Measurements from ENCODE around the gene GP1BB. TPM values are rescaled to one million over a fixed set of nuclear protein-coding genes. Genes with fewer than 3 reads are reported as not detected.

The GP1BB gene
- total RNA-seq, 1 donor from 2014 or later, result not detected

DNA sequence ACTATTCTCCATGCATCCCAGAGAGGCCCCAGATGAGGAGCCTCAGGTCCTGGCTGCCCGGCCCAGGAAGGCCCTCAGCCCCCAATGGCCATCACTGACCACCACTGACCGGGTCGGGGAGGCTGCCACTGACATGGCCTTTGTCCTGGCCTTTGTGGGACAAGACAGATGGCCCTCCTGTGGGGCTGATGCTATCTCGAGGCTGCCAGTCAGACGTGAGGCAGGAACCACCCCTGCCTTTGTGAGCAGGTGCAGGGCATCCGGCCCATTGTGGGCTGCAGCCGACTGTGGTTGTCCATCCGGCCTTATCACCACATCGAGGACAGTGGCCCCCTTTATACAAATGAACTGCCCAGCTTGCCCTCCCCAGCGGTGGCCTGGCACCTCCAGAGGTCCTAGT lies 5.5 kb downstream of the GP1BB start:
- DNase-seq (ENCODE audit: low spot score), result no peak
- intact Hi-C loops (cut with micrococcal nuclease), result no loop called here
- no peaks in the 10 kb centered on the region for H3K36me3 Mint-ChIP-seq (ENCODE audit: low read depth)
- no peak overlapping the region for H3K4me3 Mint-ChIP-seq (ENCODE audit: low read depth)
- H3K27me3 Mint-ChIP-seq (ENCODE audit: low read depth), result peaks cover 16% of the 10 kb centered on the region
- H3K4me1 Mint-ChIP-seq (ENCODE audit: low read depth), result no peaks in the 10 kb centered on the region
- H3K9me3 Mint-ChIP-seq, result no peaks in the 10 kb centered on the region
- no peak overlapping the region for H3K27ac Mint-ChIP-seq

DNA sequence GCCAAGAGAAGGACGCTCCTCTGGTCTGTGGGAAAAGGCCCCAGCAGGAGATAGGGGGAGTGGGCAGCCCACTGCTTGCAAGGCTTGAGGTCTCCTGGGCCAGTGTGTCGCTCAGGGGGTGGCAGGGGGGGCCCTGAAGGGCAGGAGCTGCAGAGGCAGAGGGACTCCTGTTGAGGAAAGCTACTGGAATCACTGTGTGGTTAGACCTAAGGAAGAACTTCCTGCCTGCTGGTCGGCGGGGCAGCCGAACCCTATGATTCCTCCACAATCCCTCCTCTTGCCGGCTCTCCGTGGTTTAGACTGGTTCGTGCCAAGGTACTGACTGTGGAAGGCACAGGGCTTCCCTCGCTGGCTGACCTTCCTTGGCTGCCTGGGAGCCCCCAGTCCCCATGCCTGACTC lies 6.2 kb downstream of the GP1BB start:
- Mint-ChIP-seq H3K9me3 (no peaks in the 10 kb centered on the region), H3K4me3 (ENCODE audit: low read depth) (no peak overlapping the region), H3K27ac (no peak overlapping the region), H3K27me3 (ENCODE audit: low read depth) (peaks cover 14% of the 10 kb centered on the region), H3K4me1 (ENCODE audit: low read depth) (no peaks in the 10 kb centered on the region), H3K36me3 (ENCODE audit: low read depth) (no peaks in the 10 kb centered on the region)
- intact Hi-C loops (cut with micrococcal nuclease), result no loop called here
- DNase-seq (ENCODE audit: low spot score), result no peak

DNA sequence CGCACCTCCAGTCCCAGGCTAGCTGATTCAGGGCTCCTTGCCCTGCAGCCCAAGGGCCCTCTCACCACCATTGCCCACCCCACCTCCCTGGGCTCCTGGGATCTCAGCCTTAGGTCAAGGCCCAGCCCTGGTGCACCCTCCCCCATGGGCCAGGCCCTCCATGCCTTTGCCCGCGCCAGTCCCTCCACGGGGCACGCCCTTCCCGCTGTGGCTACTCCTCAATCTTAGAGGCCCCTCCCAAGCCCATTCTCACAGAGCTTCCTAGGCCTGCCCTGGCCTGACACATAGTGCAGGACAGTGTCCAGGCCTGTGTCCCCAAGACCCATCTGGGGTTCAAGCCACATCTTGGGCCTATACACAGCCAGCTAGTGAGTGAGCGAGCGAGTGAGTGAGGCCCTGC lies 6.9 kb downstream of the GP1BB start:
- peak overlapping the region; percentile 68 for H3K4me3 Mint-ChIP-seq (ENCODE audit: low read depth)
- intact Hi-C loops (cut with micrococcal nuclease), result loop anchor here (1.0 to 2.0 kb wide), 2 partner anchors 125 to 180 kb away; partner anchors contain the start of genes GNB1L and RTL10

DNA sequence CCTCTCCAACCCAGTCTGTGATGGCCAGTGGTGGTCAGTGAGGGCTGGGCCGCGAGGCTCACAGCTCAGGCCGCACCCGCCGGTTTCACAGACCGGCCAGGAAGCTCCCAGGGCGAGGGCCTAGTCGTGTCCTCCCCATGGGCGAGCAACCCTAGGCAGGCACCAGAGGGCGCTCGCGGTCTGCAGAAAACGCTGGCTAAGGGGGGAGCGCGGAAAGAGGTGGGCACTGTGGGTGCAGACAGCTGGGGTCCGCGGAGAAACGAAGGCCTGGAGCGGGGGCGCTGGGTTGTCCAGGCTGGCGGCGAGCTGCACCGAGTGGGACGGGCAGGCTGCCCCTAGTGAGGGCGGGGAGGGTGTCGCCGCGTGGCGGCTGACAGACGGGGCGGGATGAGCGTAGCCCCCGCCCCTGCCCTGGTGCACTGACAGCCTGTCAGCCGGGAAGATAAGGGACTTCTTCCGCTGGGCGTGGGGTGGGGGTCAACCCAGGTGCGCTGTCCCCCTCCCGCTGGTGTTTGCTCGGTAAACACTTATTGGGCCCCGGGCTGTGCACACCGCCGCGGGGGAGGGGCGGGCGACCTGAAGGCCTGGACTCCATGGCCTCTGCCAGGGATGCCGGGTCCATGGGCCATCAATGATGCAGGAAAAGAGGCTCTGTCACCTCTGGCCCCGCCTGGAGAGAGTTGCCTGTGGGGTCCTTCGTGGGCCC lies 7.5 kb downstream of the GP1BB start:
- DNase-seq (ENCODE audit: low spot score), result peak; percentile 69

More for the DNA sequence above, 6.9 kb downstream of the GP1BB start:
- Mint-ChIP-seq H3K36me3 (ENCODE audit: low read depth) (no peaks in the 10 kb centered on the region), H3K27ac (no peak overlapping the region), H3K27me3 (ENCODE audit: low read depth) (peaks cover 8% of the 10 kb centered on the region), H3K9me3 (no peaks in the 10 kb centered on the region), H3K4me1 (ENCODE audit: low read depth) (no peaks in the 10 kb centered on the region)
- no peak for DNase-seq (ENCODE audit: low spot score)

DNA sequence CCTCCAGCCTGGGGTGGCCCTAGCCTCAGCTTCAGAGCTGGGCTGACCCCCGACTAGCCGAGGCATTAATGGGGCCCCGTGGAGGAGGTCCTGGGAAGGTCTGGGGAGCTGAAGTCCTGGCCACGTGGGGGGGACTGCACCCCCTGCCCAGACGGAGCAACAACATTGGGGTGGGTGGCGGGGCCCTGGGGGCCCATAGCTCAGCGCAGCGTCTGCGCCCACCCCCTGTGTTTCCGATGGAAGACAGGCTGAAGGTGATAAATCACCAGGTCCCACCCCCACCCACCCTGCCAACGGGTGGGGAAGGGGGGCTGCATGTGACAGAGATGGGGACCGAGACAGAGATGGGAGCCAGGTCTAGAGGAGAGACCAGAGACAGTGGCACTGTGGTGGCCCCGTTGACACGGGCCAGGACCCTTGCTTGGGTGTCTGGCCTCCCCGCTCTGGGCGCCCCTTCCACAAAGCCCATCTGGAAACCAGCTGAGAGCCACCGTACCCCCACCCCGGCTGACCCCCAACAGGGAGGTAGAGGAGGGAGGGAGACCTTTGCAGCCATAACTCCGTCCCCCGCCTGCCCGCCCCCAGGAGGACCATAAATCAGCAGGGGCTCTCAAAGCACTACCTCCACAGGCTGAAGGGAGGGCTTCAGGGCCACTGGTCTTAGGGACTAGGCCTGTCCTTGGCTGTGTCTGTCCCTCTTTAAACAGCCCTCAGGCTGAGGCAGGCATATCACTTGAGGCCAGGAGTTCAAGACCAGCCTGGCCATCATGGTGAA lies 8.2 kb downstream of the GP1BB start:
- DNase-seq (ENCODE audit: low spot score), result no peak
- Mint-ChIP-seq H3K36me3 (ENCODE audit: low read depth) (no peaks in the 10 kb centered on the region), H3K27me3 (ENCODE audit: low read depth) (peaks cover 4% of the 10 kb centered on the region), H3K9me3 (no peaks in the 10 kb centered on the region), H3K4me1 (ENCODE audit: low read depth) (no peaks in the 10 kb centered on the region), H3K27ac (no peak overlapping the region), H3K4me3 (ENCODE audit: low read depth) (no peak overlapping the region)
- intact Hi-C loops (cut with micrococcal nuclease), result loop anchor here (2.0 kb wide), 1 partner anchor 123 kb away; the partner anchor contains the start of genes GNB1L and RTL10

More for the DNA sequence above, 7.5 kb downstream of the GP1BB start:
- Mint-ChIP-seq H3K27me3 (ENCODE audit: low read depth) (peaks cover 4% of the 10 kb centered on the region), H3K4me3 (ENCODE audit: low read depth) (peak overlapping the region; percentile 68), H3K4me1 (ENCODE audit: low read depth) (no peaks in the 10 kb centered on the region), H3K27ac (no peak overlapping the region), H3K36me3 (ENCODE audit: low read depth) (no peaks in the 10 kb centered on the region), H3K9me3 (no peaks in the 10 kb centered on the region)
- intact Hi-C loops (cut with micrococcal nuclease), result loop anchor here (1.0 to 2.0 kb wide), 2 partner anchors 124 to 179 kb away; partner anchors contain the start of genes GNB1L and RTL10

DNA sequence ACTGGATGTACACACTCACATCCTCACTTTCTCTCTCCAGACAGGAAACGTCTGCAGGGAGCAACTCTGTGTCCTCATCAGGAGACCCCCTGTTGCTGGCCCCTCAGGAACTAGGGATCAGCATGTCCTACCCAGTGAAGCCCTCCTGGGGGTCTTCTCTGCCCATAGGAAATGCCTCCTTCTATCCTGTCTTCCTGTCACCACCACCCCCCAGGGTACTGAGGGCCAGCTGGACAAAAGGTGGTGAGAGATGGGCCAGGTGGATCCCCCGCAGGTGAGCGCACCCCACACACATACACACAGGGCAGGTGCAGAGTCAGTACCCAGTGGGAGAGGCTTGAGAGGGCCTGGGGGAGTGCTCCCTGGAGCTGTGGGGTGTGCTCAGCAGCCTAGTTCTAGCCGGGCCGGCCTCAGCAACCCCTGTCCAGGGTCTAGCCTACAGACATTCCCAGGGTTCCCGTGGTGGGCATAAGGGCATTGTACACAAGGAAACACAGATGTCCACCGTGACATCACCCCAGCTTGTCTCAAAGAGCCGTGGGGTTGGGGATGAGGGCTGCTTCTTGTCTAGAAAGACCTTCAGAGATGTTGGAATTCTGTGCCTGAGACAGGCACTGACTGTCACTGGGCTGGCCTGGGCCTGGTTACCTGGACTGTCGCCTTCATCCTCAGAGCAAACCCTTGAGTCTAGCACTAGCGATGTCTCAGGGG lies 9.2 kb downstream of the GP1BB start:
- Mint-ChIP-seq H3K27ac (no peak overlapping the region), H3K36me3 (ENCODE audit: low read depth) (no peaks in the 10 kb centered on the region), H3K4me1 (ENCODE audit: low read depth) (no peaks in the 10 kb centered on the region), H3K4me3 (ENCODE audit: low read depth) (no peak overlapping the region), H3K27me3 (ENCODE audit: low read depth) (peaks cover 4% of the 10 kb centered on the region), H3K9me3 (no peaks in the 10 kb centered on the region)
- no peak for DNase-seq (ENCODE audit: low spot score)
- intact Hi-C loops (cut with micrococcal nuclease), result no loop called here

DNA sequence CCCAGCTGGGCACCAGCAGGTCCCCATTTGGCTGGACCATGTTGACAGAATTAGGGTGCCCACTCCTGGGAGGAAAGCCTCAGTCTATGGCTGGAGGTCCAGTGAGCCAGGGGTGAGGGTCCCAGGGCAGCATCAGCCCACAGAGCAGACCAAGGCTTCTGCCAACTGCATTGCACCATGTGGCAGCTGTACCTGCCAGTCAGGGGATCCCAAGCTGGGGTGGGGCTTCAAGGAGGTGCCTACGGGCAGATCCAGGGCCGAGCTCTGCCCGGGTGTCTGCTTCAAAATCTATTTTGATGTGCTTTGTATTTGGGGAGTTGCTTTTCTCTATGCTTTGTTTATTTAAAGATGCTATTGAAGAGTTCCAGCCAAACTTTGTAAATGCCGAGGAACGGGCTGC lies 10.4 kb downstream of the GP1BB start:
- Mint-ChIP-seq H3K9me3 (no peaks in the 10 kb centered on the region), H3K4me1 (ENCODE audit: low read depth) (no peaks in the 10 kb centered on the region), H3K4me3 (ENCODE audit: low read depth) (no peak overlapping the region), H3K27me3 (ENCODE audit: low read depth) (no peaks in the 10 kb centered on the region), H3K36me3 (ENCODE audit: low read depth) (no peaks in the 10 kb centered on the region), H3K27ac (no peak overlapping the region)
- intact Hi-C loops (cut with micrococcal nuclease), result no loop called here
- no peak for DNase-seq (ENCODE audit: low spot score)

DNA sequence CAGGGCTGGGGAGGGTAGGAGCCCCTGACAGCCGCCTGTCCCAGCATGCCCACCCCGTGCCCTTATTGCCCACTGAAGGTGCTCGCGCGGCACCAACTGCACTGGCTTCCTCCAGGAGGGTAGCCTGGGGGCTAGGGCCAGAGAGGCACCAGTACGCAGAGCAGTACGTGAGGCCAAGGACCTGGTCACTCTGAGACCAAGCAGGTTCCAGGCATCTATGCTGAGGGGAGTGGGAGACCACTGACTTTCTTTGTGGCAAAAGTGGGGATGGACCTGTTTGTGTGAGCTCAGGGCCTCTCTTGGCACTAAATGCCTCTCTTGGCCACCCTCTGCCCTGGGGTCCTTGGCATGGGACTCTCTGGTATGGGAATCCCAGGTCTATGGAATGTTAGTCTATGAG lies 10.8 kb downstream of the GP1BB start:
- Mint-ChIP-seq H3K27me3 (ENCODE audit: low read depth) (no peaks in the 10 kb centered on the region), H3K4me3 (ENCODE audit: low read depth) (no peak overlapping the region), H3K36me3 (ENCODE audit: low read depth) (no peaks in the 10 kb centered on the region), H3K4me1 (ENCODE audit: low read depth) (no peaks in the 10 kb centered on the region), H3K27ac (no peak overlapping the region), H3K9me3 (no peaks in the 10 kb centered on the region)
- intact Hi-C loops (cut with micrococcal nuclease), result no loop called here
- DNase-seq (ENCODE audit: low spot score), result no peak

DNA sequence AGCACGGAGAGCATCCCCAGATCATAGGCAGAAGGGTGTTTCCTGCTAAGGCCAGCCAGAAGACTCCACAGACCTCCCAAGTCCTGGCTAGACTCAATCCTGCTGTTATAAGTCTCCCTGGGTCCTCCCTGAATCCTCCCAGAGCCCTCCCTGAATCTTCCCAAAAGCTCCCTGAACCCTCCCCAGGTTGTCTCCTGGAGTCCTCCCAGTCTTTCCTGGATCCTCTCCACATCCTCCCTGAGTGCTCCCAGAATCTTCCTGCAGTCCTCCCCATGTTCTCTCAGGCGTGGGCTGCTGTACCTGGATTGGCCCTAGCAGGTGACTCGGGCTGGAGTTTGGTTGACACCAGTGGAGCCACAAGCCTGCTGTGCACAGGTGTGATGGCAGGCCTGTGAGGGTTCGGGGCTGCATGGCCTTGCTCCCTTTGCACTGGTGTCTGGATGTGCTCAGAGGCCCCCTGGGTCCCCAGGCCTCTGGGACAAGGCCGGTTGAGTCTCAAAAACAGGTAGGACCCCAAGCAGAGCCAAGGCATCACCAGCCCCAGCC lies 11.6 kb downstream of the GP1BB start:
- H3K27me3 Mint-ChIP-seq (ENCODE audit: low read depth), result no peaks in the 10 kb centered on the region
- intact Hi-C loops (cut with micrococcal nuclease), result no loop called here

DNA sequence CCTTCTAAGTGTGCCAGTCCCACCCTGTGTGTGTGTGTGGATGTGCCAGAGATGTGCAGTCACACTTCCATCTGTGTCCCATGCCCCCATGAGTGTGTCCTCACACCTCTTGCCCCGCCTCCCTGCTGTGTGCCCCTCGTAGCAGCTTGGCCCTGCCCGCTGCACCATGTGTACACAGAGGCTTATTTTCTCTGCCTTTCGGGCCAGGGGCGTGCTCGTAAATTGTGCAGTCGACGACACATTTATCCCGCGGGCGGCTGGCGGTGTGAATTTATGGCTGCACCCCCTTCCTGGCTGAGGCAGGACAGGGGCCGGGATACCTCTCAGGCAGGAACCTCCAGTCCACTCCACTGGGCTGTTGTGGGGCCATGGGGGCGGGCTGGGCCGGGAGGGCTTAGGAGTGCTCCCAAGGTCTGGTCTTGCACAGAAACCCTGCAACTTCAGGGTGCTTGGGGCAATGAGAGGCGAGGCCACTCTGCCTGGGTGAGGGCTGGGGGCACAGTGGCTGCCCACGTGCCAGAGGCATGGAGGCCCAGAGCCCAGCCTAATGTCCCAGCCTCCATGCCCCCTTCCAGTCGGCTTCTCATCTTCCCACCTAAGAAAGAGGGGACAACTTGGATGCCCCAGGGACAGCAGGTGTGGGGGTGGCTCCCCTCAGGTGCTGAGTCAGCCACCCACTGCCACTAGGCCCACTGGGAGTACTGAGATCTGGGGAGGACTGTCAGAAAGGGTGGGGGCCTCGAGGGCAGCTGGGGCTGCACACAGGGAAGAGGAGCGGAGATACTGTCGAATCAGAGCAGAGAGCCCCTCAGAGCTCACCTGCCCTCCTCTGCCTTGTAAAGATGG lies 12.5 kb downstream of the GP1BB start:
- no peaks in the 10 kb centered on the region for H3K9me3 Mint-ChIP-seq
- no peak for DNase-seq (ENCODE audit: low spot score)
- no peaks in the 10 kb centered on the region for H3K27me3 Mint-ChIP-seq (ENCODE audit: low read depth)
- no peaks in the 10 kb centered on the region for H3K36me3 Mint-ChIP-seq (ENCODE audit: low read depth)
- H3K4me3 Mint-ChIP-seq (ENCODE audit: low read depth), result no peak overlapping the region
- no peak overlapping the region for H3K27ac Mint-ChIP-seq
- intact Hi-C loops (cut with micrococcal nuclease), result no loop called here
- H3K4me1 Mint-ChIP-seq (ENCODE audit: low read depth), result no peaks in the 10 kb centered on the region

More for the DNA sequence above, 11.6 kb downstream of the GP1BB start:
- Mint-ChIP-seq H3K36me3 (ENCODE audit: low read depth) (no peaks in the 10 kb centered on the region), H3K4me1 (ENCODE audit: low read depth) (no peaks in the 10 kb centered on the region), H3K4me3 (ENCODE audit: low read depth) (no peak overlapping the region), H3K27ac (no peak overlapping the region), H3K9me3 (no peaks in the 10 kb centered on the region)
- no peak for DNase-seq (ENCODE audit: low spot score)

DNA sequence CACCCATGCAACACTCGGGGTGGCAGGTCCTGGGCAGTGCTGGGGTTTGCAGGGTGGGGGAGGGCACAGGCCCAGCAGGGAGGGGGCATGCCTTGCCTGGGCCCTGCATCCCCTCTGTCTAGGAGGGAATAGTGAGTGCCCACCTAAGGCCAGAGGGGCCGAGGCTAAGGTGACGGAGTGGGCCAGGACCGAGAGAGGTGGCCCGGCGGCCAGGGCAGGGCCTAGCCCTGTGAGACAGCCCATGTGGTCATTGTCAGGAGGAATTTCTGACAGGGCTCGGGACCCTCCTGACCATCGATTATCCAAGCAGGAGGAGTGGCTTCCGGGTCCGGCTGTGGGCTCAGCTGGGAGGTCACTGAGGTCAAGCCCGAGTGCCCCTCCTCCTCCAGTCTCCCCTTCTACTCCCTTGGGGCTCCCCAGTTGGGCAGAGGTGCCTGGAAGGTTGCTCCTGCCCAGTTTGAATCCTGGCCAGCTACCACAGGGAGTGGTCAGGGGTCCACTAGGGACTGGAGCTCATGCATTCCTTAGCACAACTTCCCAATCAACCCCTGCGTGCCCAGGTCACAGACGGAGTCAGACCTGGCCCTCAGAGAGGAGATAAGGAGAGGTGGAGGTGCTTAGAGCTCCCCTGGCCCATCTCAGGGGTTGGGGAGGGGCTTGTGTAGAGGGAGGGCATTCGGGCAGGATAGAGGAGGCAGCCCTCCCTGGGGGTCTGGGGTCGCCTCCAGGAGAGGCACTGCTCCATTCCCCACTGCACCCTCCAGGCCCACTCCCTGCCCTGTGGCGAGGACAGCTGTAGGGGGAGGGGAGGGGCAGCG lies 14.7 kb downstream of the GP1BB start:
- no peaks in the 10 kb centered on the region for H3K4me1 Mint-ChIP-seq (ENCODE audit: low read depth)
- no peaks in the 10 kb centered on the region for H3K27me3 Mint-ChIP-seq (ENCODE audit: low read depth)
- intact Hi-C loops (cut with micrococcal nuclease), result no loop called here
- DNase-seq (ENCODE audit: low spot score), result no peak
- no peaks in the 10 kb centered on the region for H3K9me3 Mint-ChIP-seq
- no peak overlapping the region for H3K4me3 Mint-ChIP-seq (ENCODE audit: low read depth)
- H3K36me3 Mint-ChIP-seq (ENCODE audit: low read depth), result no peaks in the 10 kb centered on the region
- no peak overlapping the region for H3K27ac Mint-ChIP-seq
